Panc1 (cell line): ENCODE results near the gene ANKMY1. TPM values are rescaled to one million over a fixed set of nuclear protein-coding genes. Genes with fewer than 3 reads are reported as not detected.

Experiments used
- ATAC-seq: fragments of 200-7000 bp; cut with Tn5 transposase; 2 replicates; pipeline ENCODE4 v1.9.1; 2020; ENCODE audit warnings: mild to moderate bottlenecking, moderate library complexity
- BruUV-seq: library from RNA; stranded (reverse); fragments of 400-500 nt; replicated peaks from 2 replicates; lab custom pipeline; 2021; lab: Mats Ljungman, UMichigan
- CTCF ChIA-PET: fragments of 300-600 bp; sonication (Branson Sonifier 250); formaldehyde crosslinking; loops from one replicate; lab custom pipeline; 2022; ENCODE audit warnings: antibody characterized with exemption; lab: Charles Lee
- POLR2A ChIA-PET: fragments of 300-600 bp; sonication (Branson Sonifier 250); formaldehyde crosslinking; loops from one replicate; lab custom pipeline; 2022; ENCODE audit warnings: antibody characterized with exemption; lab: Charles Lee
- DNase-seq: peaks from one replicate; pipeline ENCODE4 v3.0.0-alpha.2; 2010; ENCODE audit warnings: low read depth, low spot score
- H3K27ac ChIP-seq: 2 replicates; pipeline ENCODE4 v1.5.1; 2011; ENCODE audit warnings: mild to moderate bottlenecking, low read length, inconsistent platforms
- H3K27me3 ChIP-seq: fragments of 200-500 bp; sonication (Bioruptor generic); 2 replicates; pipeline ENCODE4 v1.6.0; 2014; ENCODE audit warnings: low read length, inconsistent platforms; ENCODE audit not compliant: control insufficient read depth, insufficient read depth
- H3K36me3 ChIP-seq: fragments of 200-500 bp; sonication (Bioruptor generic); 2 replicates; pipeline ENCODE4 v1.5.1; 2014; ENCODE audit warnings: inconsistent platforms, mild to moderate bottlenecking, low read length, moderate library complexity; ENCODE audit not compliant: control insufficient read depth, insufficient read depth
- H3K4me1 ChIP-seq: 2 replicates; pipeline ENCODE4 v1.5.1; 2011; ENCODE audit warnings: inconsistent platforms, mild to moderate bottlenecking, low read length, moderate library complexity; ENCODE audit not compliant: control insufficient read depth, insufficient read depth
- H3K4me3 ChIP-seq, 2 experiments: 2 replicates each; pipeline ENCODE4 v1.5.1; 2011 to 2012; ENCODE audit warnings: low read depth in 2 of 2, low read length in 2 of 2, mild to moderate bottlenecking in 2 of 2, inconsistent platforms in 1 of 2, moderate library complexity in 1 of 2
- H3K9me3 ChIP-seq: fragments of 200-500 bp; sonication (Bioruptor generic); 2 replicates; pipeline ENCODE4 v1.5.1; 2014; ENCODE audit warnings: low read depth, mild to moderate bottlenecking, inconsistent platforms, low read length, moderate library complexity; ENCODE audit not compliant: control insufficient read depth, insufficient read depth
- POLR2AphosphoS5 ChIP-seq: IDR thresholded peaks from 2 replicates; pipeline ENCODE4 v1.6.1; 2012; ENCODE audit warnings: mild to moderate bottlenecking, low read depth, low read length, moderate library complexity
- REST ChIP-seq, 2 experiments: IDR thresholded peaks; 2 replicates each; pipeline ENCODE4 v1.6.1; 2011 to 2012; ENCODE audit warnings: low read depth in 2 of 2, control low read depth in 1 of 2, low read length in 1 of 2, mild to moderate bottlenecking in 1 of 2, moderate library complexity in 1 of 2; ENCODE audit not compliant: insufficient read depth in 1 of 2
- SIN3A ChIP-seq: IDR thresholded peaks from 2 replicates; pipeline ENCODE4 v1.6.1; 2012; ENCODE audit warnings: low read depth, mild to moderate bottlenecking, low read length, moderate library complexity, borderline replicate concordance; ENCODE audit not compliant: insufficient read depth
- in situ Hi-C: cut with HindIII; loops from 2 replicates; pipeline ENCODE4 v1.10.0; 2016; ENCODE audit warnings: low sequenced_read_pairs, low pct_unique_long_range_greater_than_20kb
- intact Hi-C: fragments of 100-400 bp; cut with micrococcal nuclease; formaldehyde crosslinking; loops from one replicate; pipeline ENCODE4 v1.10.0; 2022; ENCODE audit not compliant: unreplicated experiment
- total RNA-seq: library from RNA; stranded (reverse); gene quantifications from one replicate; pipeline ENCODE4 v1.2.1, GENCODE V29; 2021; ENCODE audit not compliant: unreplicated experiment
- TF ChIP-seq, protein P1 (sequence below): fragments of 450-650 bp; IDR thresholded peaks from 2 replicates; pipeline ENCODE4 v1.5.1; 2017; ENCODE audit warnings: mild to moderate bottlenecking

The ANKMY1 gene
- total RNA-seq, 1 experiment from 2014 or later: 19.5 TPM

- H3K27ac ChIP-seq: peak within 1 kb of the TSS; percentile 92
- no peaks in the 10 kb centered on the region for H3K27me3 ChIP-seq
- intact Hi-C loops: no loop called here
- in situ Hi-C loops: no loop called here
- ATAC-seq (peak; percentile 82), DNase-seq (no peak)
- POLR2A ChIA-PET: no interaction called here
- BruUV-seq: no TSS peak
- H3K4me1 ChIP-seq: peaks cover 35% of the 10 kb centered on the region
- no peaks in the 10 kb centered on the region for H3K9me3 ChIP-seq
- CTCF ChIA-PET: no interaction called here
- 0 out of 2 replicates have a peak, but pooled peaks have one; percentile 77 for TF ChIP-seq SIN3A
- TF ChIP-seq POLR2AphosphoS5: peak; percentile 92
- TF ChIP-seq, protein P1, sequence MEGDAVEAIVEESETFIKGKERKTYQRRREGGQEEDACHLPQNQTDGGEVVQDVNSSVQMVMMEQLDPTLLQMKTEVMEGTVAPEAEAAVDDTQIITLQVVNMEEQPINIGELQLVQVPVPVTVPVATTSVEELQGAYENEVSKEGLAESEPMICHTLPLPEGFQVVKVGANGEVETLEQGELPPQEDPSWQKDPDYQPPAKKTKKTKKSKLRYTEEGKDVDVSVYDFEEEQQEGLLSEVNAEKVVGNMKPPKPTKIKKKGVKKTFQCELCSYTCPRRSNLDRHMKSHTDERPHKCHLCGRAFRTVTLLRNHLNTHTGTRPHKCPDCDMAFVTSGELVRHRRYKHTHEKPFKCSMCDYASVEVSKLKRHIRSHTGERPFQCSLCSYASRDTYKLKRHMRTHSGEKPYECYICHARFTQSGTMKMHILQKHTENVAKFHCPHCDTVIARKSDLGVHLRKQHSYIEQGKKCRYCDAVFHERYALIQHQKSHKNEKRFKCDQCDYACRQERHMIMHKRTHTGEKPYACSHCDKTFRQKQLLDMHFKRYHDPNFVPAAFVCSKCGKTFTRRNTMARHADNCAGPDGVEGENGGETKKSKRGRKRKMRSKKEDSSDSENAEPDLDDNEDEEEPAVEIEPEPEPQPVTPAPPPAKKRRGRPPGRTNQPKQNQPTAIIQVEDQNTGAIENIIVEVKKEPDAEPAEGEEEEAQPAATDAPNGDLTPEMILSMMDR: no peak
- peak within 1 kb of the TSS; percentile 74 to 84 for H3K4me3 ChIP-seq
- peaks cover 4% of the 10 kb centered on the region for H3K36me3 ChIP-seq
Measured at GRCh38 chr2:240560084-240560479, 2.3 kb upstream of the ANKMY1 start, which contains the start of gene DUSP28. DUSP28 (plus strand) TSS chr2:240560357; CDS start chr2:240560685, 328 bp downstream.

- H3K4me3 ChIP-seq: peak overlapping the region; percentile 74 to 84
- TF ChIP-seq REST (IDR thresholded peaks at IDR 0.05; ENCODE audit: insufficient read depth in 1 of 2, low read depth in 2 of 2, low read length in 1 of 2): no peak
- TF ChIP-seq POLR2AphosphoS5: no peak
- TF ChIP-seq, protein P1: no peak
- peak overlapping the region; percentile 91 for H3K27ac ChIP-seq
- POLR2A ChIA-PET: no interaction called here
- in situ Hi-C loops (no loop called here), intact Hi-C loops (loop anchor here (5.0 kb wide), 1 partner anchor 47 kb away; no protein-coding TSS in a partner anchor)
- BruUV-seq: no TSS peak
- CTCF ChIA-PET: no interaction called here
- peaks cover 32% of the 10 kb centered on the region for H3K4me1 ChIP-seq
- H3K27me3 ChIP-seq: no peaks in the 10 kb centered on the region
- DNase-seq: no peak
- H3K36me3 ChIP-seq: peaks cover 4% of the 10 kb centered on the region
- H3K9me3 ChIP-seq: no peaks in the 10 kb centered on the region
- ATAC-seq: no peak
Measured at GRCh38 chr2:240559286-240559685, 1.5 kb upstream of the ANKMY1 start.
